ENCODE results near the gene CNN1.
"Not testable (repeated sequence)": the region's sequence is repeated elsewhere in the genome, so short reads cannot be mapped to it uniquely, and the experiment has no call there.

CNN1 gene

GRCh38 chr19:11534948-11535347, 3.7 kb upstream of the CNN1 start:
- DNase-seq (ENCODE audit: low spot score): no peak

GRCh38 chr19:11535792-11536595, 2.7 kb upstream of the CNN1 start:
- peak; percentile 79 for DNase-seq (ENCODE audit: low spot score)

GRCh38 chr19:11539495-11540365, 1.1 kb downstream of the CNN1 start:
- DNase-seq (ENCODE audit: low spot score): no peak

- DNase-seq (ENCODE audit: low spot score): no peak
Observed at GRCh38 chr19:11540645-11541044, 2.0 kb downstream of the CNN1 start.

GRCh38 chr19:11541238-11541637, 2.6 kb downstream of the CNN1 start:
- no peak for DNase-seq (ENCODE audit: low spot score)

DNA sequence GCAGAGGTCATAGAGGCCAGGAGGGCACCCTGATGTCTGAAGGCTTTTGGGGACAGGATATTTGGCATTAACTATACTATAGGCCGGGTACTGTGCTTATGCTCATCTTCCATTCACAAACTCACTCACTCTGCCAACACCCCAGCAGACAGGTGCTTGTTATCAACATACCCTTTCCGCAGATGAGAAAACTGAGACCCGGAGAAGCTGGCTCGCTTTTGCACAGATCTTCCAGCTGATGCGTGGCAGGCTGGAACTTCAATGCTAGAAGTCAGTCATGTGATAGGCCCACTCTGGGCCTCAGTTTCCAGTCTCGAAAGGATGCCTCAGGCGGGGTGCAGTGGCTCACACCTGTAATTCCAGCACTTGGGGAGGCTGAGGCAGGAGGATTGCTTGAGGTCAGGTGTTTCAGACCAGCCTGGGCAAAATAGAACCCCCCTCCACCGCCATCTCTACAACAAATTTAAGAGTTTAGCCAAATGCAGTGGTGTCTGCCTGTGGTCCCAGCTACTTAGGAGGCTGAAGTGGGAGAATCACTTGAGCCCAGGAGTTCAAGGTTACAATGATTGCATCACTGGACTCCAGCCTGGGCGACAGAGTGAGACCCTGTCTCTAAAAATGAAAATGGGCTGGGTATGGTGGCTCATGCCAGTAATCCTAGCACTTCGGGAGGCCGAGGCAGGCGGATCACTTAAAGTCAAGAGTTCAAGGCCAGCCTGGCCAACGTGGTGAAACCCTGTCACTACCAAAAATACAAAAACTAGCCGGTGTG, 9.5 kb downstream of the CNN1 start:
- no peak for DNase-seq (ENCODE audit: low spot score)

DNA sequence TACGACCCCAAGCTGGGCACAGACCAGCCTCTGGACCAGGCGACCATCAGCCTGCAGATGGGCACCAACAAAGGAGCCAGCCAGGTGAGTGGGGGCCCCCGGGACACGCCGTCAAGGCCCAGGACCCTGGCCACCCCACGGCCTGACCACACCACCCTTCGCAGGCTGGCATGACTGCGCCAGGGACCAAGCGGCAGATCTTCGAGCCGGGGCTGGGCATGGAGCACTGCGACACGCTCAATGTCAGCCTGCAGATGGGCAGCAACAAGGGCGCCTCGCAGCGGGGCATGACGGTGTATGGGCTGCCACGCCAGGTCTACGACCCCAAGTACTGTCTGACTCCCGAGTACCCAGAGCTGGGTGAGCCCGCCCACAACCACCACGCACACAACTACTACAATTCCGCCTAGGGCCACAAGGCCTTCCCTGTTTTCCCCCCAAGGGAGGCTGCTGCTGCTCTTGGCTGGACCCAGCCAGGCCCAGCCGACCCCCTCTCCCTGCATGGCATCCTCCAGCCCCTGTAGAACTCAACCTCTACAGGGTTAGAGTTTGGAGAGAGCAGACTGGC, 10.8 kb downstream of the CNN1 start:
- no peak for DNase-seq (ENCODE audit: low spot score)

DNA sequence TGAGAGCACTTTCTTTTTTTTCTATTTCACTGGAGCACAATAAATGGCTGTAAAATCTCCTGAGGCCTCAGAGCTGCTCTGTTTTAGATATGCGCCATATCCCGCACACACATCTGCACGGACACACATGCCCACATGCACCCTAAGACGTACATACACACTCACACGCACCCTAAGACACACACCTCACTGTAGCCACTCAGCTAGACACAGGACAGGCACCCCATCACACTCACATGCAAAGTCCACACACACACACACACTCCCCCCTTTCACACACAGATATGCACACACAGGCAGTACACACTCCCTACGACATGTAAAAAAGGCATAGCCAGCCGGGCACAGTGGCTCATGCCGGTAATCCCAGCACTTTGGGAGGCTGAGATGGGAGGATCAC, 11.6 kb downstream of the CNN1 start:
- DNase-seq (ENCODE audit: low spot score): no peak

DNA sequence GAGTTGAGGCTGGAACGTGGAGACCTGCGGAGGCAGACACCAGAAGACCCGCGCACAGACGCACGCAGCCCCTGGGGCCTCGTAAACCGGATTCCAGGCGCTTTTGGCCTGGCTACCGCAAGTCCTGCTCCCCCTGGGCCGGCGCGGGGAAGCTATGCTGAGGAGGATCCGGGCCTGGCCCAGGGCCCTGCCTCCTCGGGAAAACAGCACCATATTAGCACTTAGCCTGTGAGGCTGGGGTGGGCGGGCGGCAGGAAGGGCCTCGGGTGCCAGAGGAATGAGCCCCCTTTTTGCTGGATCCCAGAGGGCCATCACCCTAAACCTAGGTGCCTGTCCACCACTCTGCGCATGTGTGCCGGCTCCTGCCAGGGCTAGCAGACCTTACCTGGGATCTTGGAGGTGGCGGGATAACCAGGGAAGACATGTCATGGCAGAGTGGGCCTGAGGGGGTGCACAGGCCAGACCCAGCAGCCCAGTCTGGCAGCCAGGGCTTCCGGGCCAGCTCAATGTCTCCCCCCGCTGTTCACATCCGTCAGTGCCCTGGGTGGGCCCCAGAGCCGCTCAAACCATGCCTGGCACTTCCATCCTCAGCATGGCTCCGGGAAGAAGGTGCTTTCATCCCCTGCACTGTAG, 13.1 kb downstream of the CNN1 start:
- no peak for DNase-seq (ENCODE audit: low spot score)

DNA sequence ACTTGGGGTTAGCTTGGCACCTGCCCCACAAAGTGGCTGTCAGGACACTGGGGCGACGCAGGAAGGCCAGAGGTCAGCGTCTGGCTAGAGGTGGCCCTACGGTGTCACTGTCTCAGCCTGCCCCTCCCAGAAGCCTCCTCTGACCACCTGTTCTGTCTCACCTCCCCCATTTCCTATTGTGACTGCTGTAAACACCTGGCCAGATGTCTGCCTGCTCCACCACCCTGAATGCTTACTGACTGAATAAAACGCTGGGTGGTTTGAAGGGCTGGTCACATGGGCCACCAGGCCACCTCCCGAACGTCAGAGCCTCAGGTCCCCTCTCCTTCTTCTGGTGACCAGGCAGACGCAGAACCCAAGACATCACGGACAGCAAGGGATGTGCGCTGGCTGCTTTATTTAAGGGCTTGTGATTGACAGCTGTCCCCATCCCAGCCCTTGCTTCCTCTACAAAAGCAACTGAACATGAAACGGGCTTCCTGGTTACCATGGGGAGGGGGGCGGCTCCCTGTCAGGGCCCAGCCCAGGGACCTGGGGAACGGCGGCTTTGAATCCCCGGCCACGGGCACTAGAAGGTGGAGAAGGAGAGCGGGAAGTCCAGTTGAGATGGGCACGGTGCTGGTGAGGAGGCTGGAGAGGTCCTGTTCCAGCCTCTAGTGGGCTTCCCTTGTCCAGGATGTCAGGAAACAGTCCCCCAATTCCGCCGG, 14.2 kb downstream of the CNN1 start:
- DNase-seq (ENCODE audit: low spot score): no peak

DNA sequence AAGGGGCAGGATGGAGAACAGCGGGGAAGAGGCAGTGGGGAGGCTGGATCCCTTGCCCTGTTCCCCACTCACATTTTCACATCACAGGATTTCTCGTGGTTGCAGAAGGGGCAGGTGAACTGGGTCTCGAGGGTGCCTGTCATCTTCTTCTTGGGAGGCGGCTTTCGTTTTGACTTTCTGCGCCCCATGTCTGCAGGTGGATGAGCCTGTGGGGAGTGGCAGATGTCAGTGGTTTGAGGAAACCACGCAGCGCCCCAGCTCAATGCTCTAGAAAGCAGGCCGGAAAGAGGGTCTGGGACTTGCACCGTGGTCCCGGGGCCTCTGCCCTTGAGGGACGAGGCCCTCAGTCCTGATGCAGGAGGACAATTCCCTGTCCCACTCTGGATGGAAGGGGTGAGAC, 15.5 kb downstream of the CNN1 start:
- DNase-seq (ENCODE audit: low spot score): no peak

DNA sequence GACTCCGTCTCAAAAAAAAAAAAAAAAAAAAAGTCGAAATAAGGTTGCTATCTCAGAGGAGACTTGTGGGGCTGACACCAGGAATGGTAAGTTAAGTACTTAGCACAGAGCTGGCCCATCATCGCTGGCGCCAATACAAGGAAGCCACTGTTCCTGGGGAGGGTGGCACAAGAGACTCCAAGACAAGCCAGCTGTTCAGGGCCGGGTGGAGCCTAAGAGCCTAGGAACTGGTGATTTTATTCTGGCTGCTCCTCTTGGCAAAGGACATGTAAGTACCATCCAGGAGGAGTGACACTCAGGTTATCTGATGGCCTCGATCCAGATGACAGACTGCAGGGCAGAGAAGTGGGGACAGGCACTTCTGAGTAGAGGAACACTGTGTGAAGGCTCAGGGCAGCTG, 16.6 kb downstream of the CNN1 start:
- peak; percentile 68 for DNase-seq (ENCODE audit: low spot score)

GRCh38 chr19:11556634-11557420, 18.2 kb downstream of the CNN1 start:
- no peak for DNase-seq (ENCODE audit: low spot score)

DNA sequence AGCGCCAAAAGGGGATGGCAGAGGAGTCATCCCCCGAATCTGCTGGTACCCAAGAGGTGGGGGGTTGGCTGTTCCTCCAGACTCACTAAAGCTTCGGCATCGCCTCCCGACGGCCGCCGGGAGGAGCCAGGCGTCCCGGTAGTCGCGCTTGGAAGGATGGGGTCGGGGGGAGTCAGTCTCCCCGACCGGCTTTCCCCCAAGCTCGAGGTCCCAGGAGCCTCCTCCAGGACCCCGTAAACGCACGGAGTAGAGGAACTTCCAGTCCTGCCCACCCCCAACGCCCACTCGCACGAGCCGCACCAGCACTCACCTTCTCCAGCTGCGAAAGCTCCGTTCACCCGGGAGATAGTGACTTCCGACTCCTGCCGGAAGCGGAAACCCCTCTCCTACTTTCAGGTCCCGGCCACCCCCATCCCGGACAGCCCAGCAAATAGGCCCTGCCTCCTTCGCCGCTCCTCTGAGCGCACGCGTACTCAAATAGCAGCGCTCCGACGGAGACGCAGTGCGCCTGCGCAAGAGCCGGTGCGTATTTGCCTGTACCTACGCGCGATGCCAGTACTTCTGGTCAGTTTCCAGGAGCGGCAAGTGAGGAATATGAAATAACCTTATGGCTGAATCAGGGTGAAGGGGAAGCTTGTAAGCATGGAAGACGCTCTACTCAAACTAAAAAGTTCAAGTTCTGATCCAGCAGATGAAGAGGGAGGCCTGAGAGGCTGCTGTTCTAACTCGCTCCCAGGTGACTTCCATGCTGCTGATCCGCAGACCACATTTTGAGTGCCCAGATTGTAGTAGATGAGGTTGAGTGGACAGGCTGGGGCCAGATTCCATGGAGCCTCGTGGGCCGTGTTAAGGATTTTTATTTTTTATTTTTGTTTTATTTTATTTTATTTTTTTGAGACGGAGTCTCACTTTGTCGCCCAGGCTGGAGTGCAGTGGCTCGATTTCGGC, 20.5 kb downstream of the CNN1 start, which contains the start of gene ELOF1:
Gene ELOF1, minus strand, starts transcription at position 350 of the 948 bp plus-strand sequence. CDS start 4,883 bp downstream, outside the sequence.
- DNase-seq (ENCODE audit: low spot score): peak; percentile 99

DNA sequence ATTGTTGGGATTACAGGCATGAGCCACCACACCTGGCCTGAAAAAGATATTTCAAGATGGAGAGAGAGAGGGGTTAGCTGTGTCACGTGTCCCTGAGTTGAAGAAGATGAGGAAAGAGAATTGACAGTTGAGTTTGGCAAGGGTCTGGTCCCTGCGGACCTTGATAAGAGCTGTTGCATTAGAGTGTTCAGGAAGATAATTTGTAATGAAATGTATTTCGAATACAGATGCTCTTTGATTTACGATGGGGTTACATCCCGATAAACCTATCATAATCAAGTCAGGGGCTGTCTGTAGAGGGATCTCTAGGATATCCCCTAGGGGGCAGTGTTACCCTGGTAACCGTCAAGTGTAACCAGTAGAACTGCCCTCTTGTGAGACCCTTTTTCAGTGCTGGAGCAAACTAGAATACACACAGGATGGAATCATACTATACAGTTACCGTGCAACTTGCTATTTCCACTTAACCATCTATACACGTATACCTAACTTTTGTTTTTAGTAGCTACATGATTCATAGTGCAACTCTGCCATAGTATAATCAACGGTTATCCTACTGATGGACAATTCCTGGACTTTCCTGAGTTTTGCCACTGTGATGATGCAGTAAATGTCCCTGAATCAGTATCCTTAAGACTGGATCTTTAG, 21.9 kb downstream of the CNN1 start:
- DNase-seq (ENCODE audit: low spot score): peak; percentile 84

DNA sequence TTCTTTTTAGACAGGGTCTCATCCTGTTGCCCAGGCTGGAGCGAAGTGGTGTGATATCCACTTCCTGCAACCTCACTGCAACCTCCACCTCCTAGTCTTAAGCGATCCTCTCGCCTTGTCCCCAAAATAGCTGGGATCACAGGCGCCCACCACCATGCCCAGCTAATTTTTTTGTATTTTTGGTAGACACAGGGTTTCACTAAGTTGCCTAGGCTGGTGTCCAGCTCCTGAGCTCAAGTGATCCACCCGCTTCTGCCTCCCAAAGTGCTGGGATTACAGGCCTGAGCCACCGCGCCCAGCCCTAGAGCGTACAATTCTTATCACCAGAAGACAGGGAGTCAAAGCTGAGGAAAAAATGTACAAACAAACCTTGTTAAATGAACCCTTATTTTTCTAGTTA, 24.9 kb downstream of the CNN1 start:
- no peak for DNase-seq (ENCODE audit: low spot score)

- DNase-seq (ENCODE audit: low spot score): not testable (repeated sequence)
Observed at GRCh38 chr19:11564082-11564807, 25.6 kb downstream of the CNN1 start.

- DNase-seq (ENCODE audit: low spot score): not testable (repeated sequence)
Observed at GRCh38 chr19:11565649-11565980, 27.0 kb downstream of the CNN1 start.
